ENCODE data around the gene C17orf107. TPM values are rescaled to one million over a fixed set of nuclear protein-coding genes. Genes with fewer than 3 reads are reported as not detected.

C17orf107 gene
- total RNA-seq, 1 donor from 2014 or later: 0.80 TPM

DNA sequence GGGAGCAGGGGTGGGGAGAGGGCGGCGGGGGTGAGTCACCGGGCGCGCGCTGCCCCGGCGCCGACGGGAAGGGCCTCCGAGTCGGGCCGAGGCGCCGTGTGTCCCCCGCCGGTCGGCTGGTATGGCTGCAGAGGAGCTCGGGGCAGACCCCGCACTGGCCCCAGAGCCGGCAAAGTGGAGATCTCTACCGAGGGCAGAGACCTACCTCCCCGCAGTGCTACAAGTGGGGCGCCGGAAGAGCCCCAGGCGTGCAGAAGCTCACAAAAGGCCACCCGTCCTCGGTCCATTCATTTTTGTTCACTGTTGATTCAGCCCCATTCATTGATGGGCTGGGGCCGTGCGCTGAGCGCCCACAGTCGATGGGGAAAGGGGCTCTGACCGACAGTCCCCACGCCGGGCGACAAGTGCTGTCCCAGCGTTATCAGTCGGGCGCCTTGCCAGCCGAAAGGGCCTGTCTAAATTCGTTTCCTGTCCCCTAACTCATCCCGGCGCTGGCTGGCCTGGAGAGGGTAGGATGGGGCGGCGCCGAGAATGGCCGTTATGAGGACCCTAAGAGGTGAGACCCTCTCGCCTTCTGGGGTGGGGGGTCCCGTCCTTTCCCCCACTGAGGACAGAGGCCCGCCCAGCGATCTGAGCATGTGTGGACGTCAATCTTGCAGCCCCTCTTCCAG lies 50.9 kb downstream of the C17orf107 start:
- Histone ChIP-seq H3K4me1 (peaks cover 72% of the 10 kb centered on the region), H3K36me3 (peaks cover 16% of the 10 kb centered on the region), H3K27ac (replicated peaks) (peak overlapping the region; percentile 100), H3K4me3 (peak overlapping the region; percentile 99), H3K9me3 (replicated peaks) (no peaks in the 10 kb centered on the region), H3K27me3 (ENCODE audit: low read depth) (no peaks in the 10 kb centered on the region)
- peak; percentile 78 for DNase-seq
- intact Hi-C loops (cut with micrococcal nuclease): no loop called here
- TF ChIP-seq, protein P1, sequence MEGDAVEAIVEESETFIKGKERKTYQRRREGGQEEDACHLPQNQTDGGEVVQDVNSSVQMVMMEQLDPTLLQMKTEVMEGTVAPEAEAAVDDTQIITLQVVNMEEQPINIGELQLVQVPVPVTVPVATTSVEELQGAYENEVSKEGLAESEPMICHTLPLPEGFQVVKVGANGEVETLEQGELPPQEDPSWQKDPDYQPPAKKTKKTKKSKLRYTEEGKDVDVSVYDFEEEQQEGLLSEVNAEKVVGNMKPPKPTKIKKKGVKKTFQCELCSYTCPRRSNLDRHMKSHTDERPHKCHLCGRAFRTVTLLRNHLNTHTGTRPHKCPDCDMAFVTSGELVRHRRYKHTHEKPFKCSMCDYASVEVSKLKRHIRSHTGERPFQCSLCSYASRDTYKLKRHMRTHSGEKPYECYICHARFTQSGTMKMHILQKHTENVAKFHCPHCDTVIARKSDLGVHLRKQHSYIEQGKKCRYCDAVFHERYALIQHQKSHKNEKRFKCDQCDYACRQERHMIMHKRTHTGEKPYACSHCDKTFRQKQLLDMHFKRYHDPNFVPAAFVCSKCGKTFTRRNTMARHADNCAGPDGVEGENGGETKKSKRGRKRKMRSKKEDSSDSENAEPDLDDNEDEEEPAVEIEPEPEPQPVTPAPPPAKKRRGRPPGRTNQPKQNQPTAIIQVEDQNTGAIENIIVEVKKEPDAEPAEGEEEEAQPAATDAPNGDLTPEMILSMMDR (IDR thresholded peaks at IDR 0.05; ENCODE audit: borderline replicate concordance): no peak

DNA sequence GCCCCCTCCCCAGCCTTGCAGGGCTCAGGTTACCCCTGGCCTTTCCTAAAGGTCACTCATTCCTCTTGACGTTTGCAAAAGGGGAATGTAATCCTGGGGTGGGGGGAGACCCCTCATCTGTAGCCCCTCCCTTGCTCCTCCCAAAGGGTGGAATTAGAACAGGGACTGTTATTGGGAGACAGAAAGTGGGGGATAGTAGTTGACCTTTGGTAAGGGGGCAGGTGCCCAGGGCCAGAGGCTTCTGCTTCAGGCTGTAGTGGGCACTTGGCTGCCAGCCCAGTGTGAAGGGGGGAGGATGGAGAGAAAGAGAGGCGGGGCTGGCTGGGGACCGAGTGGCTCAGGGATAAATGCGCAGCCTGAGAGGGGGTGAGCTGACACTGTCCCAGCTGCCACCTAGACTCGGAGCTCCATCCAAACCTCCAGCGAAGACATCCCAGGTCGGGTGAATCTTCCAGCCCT lies 51.4 kb downstream of the C17orf107 start, which contains the start of gene ENO3:
ENO3 (plus strand) TSS at position 374 of the 459 bp plus-strand sequence. CDS start 711 bp downstream, outside the sequence.
- TF ChIP-seq, protein P1 (IDR thresholded peaks at IDR 0.05; ENCODE audit: borderline replicate concordance): no peak
- H3K4me1 ChIP-seq: peaks cover 66% of the 10 kb centered on the region
- peak within 1 kb of the TSS; percentile 99 for H3K4me3 ChIP-seq
- peaks cover 10% of the 10 kb centered on the region for H3K36me3 ChIP-seq
- DNase-seq: peak; percentile 56
- H3K9me3 ChIP-seq (replicated peaks): no peaks in the 10 kb centered on the region
- no peaks in the 10 kb centered on the region for H3K27me3 ChIP-seq (ENCODE audit: low read depth)
- intact Hi-C loops (cut with micrococcal nuclease): no loop called here
- H3K27ac ChIP-seq (replicated peaks): peak within 1 kb of the TSS; percentile 100

DNA sequence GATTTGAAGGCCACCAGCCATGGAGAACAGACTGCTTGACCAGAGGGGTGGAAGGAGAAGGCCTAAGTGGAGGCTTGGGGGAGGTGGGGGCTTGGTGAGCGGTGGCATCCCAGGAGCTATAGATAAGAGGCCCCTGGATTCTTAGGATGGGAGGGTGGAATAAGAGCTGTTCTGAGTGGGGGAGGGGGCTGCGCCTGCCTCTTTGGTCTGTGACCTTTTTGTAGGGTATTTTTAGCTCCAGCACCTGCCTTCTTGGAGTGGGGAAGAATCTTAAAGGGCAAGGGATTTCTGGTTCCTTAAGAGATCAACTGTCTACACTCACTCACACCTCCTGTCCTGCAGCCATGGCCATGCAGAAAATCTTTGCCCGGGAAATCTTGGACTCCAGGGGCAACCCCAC lies 52.1 kb downstream of the C17orf107 start:
- peaks cover 4% of the 10 kb centered on the region for H3K36me3 ChIP-seq
- no peaks in the 10 kb centered on the region for H3K9me3 ChIP-seq (replicated peaks)
- no peak for DNase-seq
- peak overlapping the region; percentile 100 for H3K27ac ChIP-seq (replicated peaks)
- H3K4me3 ChIP-seq: peak overlapping the region; percentile 99
- intact Hi-C loops (cut with micrococcal nuclease): no loop called here
- TF ChIP-seq, protein P1 (IDR thresholded peaks at IDR 0.05; ENCODE audit: borderline replicate concordance): no peak
- H3K4me1 ChIP-seq: peaks cover 59% of the 10 kb centered on the region
- H3K27me3 ChIP-seq (ENCODE audit: low read depth): no peaks in the 10 kb centered on the region

Other genes starting within 250 kb of the C17orf107 start
- 37.1 TPM for gene PELP1, start 195.4 kb upstream of the C17orf107 start, total RNA-seq
- gene ARRB2, start 188.9 kb upstream of the C17orf107 start, total RNA-seq: 28.1 TPM
- 18.0 TPM for gene MED11, start 168.1 kb upstream of the C17orf107 start, total RNA-seq
- gene ZMYND15, start 159.7 kb upstream of the C17orf107 start, total RNA-seq: 0.08 TPM
- gene CXCL16, start 159.6 kb upstream of the C17orf107 start, total RNA-seq: 3.1 TPM
- not detected for gene TM4SF5, start 127.7 kb upstream of the C17orf107 start, total RNA-seq
- gene VMO1, start 113.2 kb upstream of the C17orf107 start, total RNA-seq: 0.63 TPM
- gene GLTPD2, start 110.6 kb upstream of the C17orf107 start, total RNA-seq: not detected
- gene PSMB6, start 103.4 kb upstream of the C17orf107 start, total RNA-seq: 183 TPM
- 11.2 TPM for gene PLD2, start 92.4 kb upstream of the C17orf107 start, total RNA-seq
- gene MINK1, start 66.2 kb upstream of the C17orf107 start, total RNA-seq: 50.9 TPM
- gene CHRNE, start 3.6 kb downstream of the C17orf107 start, total RNA-seq: 1.5 TPM
- 0.22 TPM for gene GP1BA, start 32.7 kb downstream of the C17orf107 start, total RNA-seq
- gene SLC25A11, start 40.5 kb downstream of the C17orf107 start, total RNA-seq: 219 TPM
- gene RNF167, start 40.7 kb downstream of the C17orf107 start, total RNA-seq: 90.7 TPM
- gene PFN1, start 49.0 kb downstream of the C17orf107 start, total RNA-seq: 182 TPM
- 827 TPM for gene ENO3, start 51.6 kb downstream of the C17orf107 start, total RNA-seq
- 158 TPM for gene SPAG7, start 68.3 kb downstream of the C17orf107 start, total RNA-seq
- 33.8 TPM for gene CAMTA2, start 88.1 kb downstream of the C17orf107 start, total RNA-seq
- 3.1 TPM for gene INCA1, start 98.0 kb downstream of the C17orf107 start, total RNA-seq
- 686 TPM for gene KIF1C, start 98.4 kb downstream of the C17orf107 start, total RNA-seq
- gene SLC52A1, start 135.9 kb downstream of the C17orf107 start, total RNA-seq: not detected
- 11.0 TPM for gene ZFP3, start 178.9 kb downstream of the C17orf107 start, total RNA-seq
- gene ZNF232, start 212.3 kb downstream of the C17orf107 start, total RNA-seq: 4.1 TPM
- gene USP6, start 216.5 kb downstream of the C17orf107 start, total RNA-seq: 0.05 TPM

Data from left ventricle myocardium inferior (tissue), 1 donor.